ENCODE measurements around the gene NEAT1. TPM values are rescaled to one million over a fixed set of nuclear protein-coding genes. Genes with fewer than 3 reads are reported as not detected.

The NEAT1 gene
- total RNA-seq, 1 experiment from 2014 or later = 12.8 TPM

GRCh38 chr11:65429724-65430405 is 7.3 kb downstream of the NEAT1 start:
- Histone ChIP-seq H3K4me3 (no peak overlapping the region), H3K4me1 (peaks cover 12% of the 10 kb centered on the region), H3K27ac (no peak overlapping the region), H3K9me3 (replicated peaks) (no peaks in the 10 kb centered on the region), H3K36me3 (peaks cover 39% of the 10 kb centered on the region), H3K27me3 (no peaks in the 10 kb centered on the region)
- no peak for DNase-seq

GRCh38 chr11:65430406-65431217 is 8.0 kb downstream of the NEAT1 start:
- H3K9me3 ChIP-seq (replicated peaks) = no peaks in the 10 kb centered on the region
- DNase-seq = no peak
- no peak overlapping the region for H3K27ac ChIP-seq
- H3K27me3 ChIP-seq = no peaks in the 10 kb centered on the region
- H3K4me1 ChIP-seq = peaks cover 12% of the 10 kb centered on the region
- peaks cover 42% of the 10 kb centered on the region for H3K36me3 ChIP-seq
- H3K4me3 ChIP-seq = no peak overlapping the region

DNA sequence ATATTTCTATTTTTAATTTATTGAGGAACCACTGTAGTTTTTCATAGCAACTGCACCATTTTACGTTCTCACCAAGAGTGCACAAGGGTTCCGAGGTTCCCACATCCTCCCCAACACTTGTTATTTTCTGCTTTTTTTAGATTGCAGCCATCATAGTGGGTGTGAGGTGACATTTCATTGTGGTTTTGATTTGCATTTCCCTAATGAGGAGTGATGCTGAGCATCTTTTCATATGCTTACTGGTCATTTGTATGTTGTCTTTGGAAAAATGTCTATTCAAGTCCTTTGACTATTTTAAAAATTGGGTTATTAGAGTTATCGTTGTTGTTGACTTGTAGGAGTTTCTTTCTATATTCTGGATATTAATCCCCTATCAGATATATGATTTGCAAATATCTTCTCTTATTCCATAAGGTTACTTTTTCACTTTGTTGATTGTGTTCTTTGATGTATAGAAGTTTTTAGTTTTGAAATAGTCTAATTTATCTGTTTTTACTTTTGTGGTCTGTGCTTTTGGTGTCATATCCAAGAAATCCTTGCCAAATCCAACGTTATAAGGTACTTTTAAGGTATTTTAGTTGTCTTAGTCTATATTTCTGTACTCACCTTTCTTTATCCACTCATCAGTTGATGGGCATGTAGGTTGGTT is 9.0 kb downstream of the NEAT1 start:
- no peak overlapping the region for H3K4me3 ChIP-seq
- no peak for DNase-seq
- H3K27ac ChIP-seq = no peak overlapping the region
- H3K4me1 ChIP-seq = peaks cover 8% of the 10 kb centered on the region
- H3K9me3 ChIP-seq (replicated peaks) = no peaks in the 10 kb centered on the region
- H3K27me3 ChIP-seq = no peaks in the 10 kb centered on the region
- H3K36me3 ChIP-seq = peaks cover 35% of the 10 kb centered on the region

- Histone ChIP-seq H3K27me3 (no peaks in the 10 kb centered on the region), H3K27ac (no peak overlapping the region), H3K9me3 (replicated peaks) (no peaks in the 10 kb centered on the region), H3K4me1 (peaks cover 2% of the 10 kb centered on the region), H3K4me3 (no peak overlapping the region), H3K36me3 (peaks cover 34% of the 10 kb centered on the region)
- no peak for DNase-seq
These were observed 9.6 kb downstream of the NEAT1 start for GRCh38 chr11:65432100-65432650.

GRCh38 chr11:65432686-65433582 is 10.3 kb downstream of the NEAT1 start:
- Histone ChIP-seq H3K4me3 (no peak overlapping the region), H3K4me1 (peaks cover 2% of the 10 kb centered on the region; the same call in 1 of the 2 replicates), H3K9me3 (replicated peaks) (no peaks in the 10 kb centered on the region), H3K27ac (no peak overlapping the region), H3K36me3 (peaks cover 42% of the 10 kb centered on the region), H3K27me3 (no peaks in the 10 kb centered on the region)
- no peak for DNase-seq

DNA sequence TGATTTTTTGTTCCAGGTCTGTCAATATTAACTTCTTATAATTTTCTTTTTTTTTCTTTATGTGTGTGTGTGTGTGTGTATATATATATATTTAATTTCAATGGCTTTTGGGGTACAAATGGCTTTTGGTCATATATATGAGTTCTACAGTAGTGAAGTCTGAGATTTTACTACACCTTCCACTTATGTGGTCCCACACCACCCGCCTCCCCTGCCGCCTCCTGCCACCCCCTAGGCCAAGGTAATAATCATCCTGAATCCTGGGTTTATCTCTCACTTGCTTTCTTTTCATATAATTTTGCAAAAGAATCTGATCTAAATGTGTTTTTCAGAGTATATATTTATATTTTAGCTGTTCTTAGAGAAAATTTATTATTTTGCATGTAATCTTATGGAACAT is 11.1 kb downstream of the NEAT1 start:
- Histone ChIP-seq H3K27me3 (no peaks in the 10 kb centered on the region), H3K36me3 (peaks cover 46% of the 10 kb centered on the region), H3K4me1 (peaks cover 2% of the 10 kb centered on the region; the same call in 1 of the 2 replicates), H3K27ac (no peak overlapping the region), H3K4me3 (no peak overlapping the region), H3K9me3 (replicated peaks) (no peaks in the 10 kb centered on the region)
- DNase-seq = no peak

- no peak for DNase-seq
- Histone ChIP-seq H3K36me3 (peaks cover 49% of the 10 kb centered on the region), H3K27ac (no peak overlapping the region), H3K4me1 (peaks cover 2% of the 10 kb centered on the region; the same call in 1 of the 2 replicates), H3K9me3 (replicated peaks) (no peaks in the 10 kb centered on the region), H3K4me3 (no peak overlapping the region), H3K27me3 (no peaks in the 10 kb centered on the region)
These were observed 11.6 kb downstream of the NEAT1 start for GRCh38 chr11:65434057-65434666.

DNA sequence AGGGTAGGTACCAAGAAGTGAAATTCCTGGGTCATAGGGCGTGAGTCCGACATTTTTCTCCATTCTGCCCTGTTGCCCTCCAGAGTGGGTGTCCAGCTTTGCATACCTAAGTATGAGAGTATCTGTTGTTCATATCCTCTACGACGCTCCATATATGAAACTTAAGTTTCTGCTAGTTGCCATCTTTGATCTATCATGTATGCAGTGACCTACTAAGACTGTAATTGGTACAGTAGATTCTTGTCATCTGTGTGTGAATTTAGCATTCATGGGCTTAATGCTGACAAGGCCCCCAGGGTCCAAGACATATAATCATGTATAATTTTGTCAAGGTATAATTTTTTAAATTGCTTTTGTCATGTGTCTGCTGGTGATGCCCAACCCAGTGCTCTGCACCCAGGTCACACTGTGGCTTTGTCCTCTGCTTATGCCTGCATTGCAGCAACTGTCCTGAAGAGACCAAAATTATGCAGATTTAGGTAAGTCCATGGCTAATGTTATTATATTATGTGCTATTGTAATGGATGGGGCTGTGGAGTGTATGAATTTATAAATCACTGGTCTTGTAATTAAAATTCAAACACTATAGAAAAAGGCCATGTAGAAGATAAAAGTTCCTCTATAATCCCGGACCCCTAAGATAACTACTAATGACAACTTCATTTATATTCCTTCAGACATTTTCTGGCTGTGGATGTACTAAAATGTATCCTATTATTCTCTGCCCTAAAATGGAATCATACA is 12.2 kb downstream of the NEAT1 start:
- DNase-seq = no peak
- Histone ChIP-seq H3K4me3 (no peak overlapping the region), H3K4me1 (peaks cover 2% of the 10 kb centered on the region; the same call in 1 of the 2 replicates), H3K9me3 (replicated peaks) (no peaks in the 10 kb centered on the region), H3K27me3 (no peaks in the 10 kb centered on the region), H3K27ac (no peak overlapping the region), H3K36me3 (peaks cover 49% of the 10 kb centered on the region)

DNA sequence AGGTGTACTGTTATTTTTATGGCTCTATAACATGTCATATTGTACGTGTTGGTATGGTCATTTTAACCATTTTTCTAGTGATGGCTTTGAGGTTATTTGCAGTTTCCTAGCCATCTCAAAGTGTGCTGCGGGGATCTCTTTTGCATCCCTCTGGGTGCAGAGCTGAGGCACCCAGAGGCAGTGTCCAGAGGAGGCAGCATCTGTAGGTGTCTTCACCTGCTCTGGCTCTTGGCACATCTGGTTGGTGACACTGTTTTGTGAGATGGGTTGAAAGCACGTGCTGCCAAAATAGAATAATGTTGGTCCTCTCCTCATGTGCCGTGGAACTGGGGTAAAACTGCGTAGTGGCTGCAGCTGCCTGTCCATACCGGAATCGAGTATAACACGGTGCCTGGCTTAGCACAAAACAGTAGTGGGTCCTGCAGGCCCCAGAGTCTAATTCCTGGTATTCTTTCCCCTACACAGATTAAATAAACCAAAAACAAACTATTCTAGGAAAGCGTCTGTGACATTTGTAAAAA is 12.9 kb downstream of the NEAT1 start:
- DNase-seq = no peak
- H3K9me3 ChIP-seq (replicated peaks) = no peaks in the 10 kb centered on the region
- no peaks in the 10 kb centered on the region; the same call in 1 of the 2 replicates for H3K4me1 ChIP-seq
- H3K27ac ChIP-seq = no peak overlapping the region
- H3K36me3 ChIP-seq = peaks cover 49% of the 10 kb centered on the region
- no peaks in the 10 kb centered on the region for H3K27me3 ChIP-seq
- no peak overlapping the region for H3K4me3 ChIP-seq

DNA sequence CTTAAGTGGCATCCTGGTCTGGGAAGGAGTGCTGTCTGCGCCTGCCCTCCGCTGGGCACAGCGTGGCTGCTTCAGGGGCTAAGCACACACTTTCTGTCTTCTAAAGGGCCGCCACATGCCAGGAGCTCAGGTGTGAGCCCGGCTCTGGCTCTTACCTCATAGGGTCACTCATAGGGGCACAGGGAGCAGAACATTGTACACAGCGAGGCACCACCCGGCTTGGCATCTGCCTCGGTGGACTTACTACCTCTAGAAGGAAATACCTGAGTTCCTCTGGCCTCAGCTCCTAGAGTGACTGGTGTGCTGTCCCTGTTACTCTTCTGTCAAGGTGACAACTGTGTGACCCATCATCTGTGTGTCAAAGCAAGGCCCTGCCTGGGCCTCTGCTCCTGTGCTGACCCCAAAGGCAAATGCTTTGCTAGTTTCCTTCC is 13.4 kb downstream of the NEAT1 start:
- no peak overlapping the region for H3K27ac ChIP-seq
- H3K4me3 ChIP-seq = no peak overlapping the region
- peaks cover 49% of the 10 kb centered on the region for H3K36me3 ChIP-seq
- DNase-seq = no peak
- no peaks in the 10 kb centered on the region for H3K27me3 ChIP-seq
- H3K4me1 ChIP-seq = no peaks in the 10 kb centered on the region; the same call in 1 of the 2 replicates
- no peaks in the 10 kb centered on the region for H3K9me3 ChIP-seq (replicated peaks)

GRCh38 chr11:65436412-65437032 is 13.9 kb downstream of the NEAT1 start:
- H3K4me3 ChIP-seq = no peak overlapping the region
- DNase-seq = no peak

DNA sequence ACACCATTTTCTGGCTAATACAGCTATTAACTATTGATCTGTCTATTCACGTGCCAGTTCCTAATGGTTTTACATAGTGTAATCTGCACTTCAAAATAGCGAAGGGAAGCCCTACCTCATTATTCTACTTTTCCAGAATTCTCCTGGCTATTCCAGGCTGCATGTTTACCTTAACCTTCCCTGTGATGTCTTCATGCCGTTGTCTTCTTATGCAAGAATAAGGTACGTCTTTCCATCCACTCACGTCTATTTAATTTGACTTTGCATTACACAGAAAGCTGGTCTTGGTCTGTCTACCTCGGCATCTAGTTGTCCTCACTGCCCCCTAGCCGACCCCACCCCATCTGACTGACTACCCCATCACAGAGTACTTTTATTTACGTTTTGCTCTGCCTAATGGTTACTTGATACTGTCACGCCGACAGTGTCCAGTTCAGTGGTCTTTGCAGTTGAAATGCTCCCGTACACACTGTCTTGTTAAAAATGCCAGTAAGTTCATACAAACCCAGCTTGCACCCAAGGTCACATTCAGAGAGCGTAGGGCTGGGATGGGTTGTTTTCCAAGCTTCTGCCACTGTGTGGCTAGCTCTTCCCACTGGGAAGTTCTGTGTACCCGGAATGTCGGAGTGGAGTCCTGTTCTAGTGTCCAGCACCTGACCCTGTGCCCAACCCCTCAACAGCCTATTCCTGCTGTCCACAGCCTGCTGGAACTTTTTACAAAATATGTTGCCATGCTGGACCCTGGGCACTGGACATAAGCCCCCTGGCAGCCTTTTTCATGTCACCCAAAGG is 15.0 kb downstream of the NEAT1 start:
- Histone ChIP-seq H3K36me3 (peaks cover 49% of the 10 kb centered on the region), H3K27me3 (no peaks in the 10 kb centered on the region), H3K27ac (no peak overlapping the region), H3K9me3 (replicated peaks) (no peaks in the 10 kb centered on the region), H3K4me1 (no peaks in the 10 kb centered on the region), H3K4me3 (no peak overlapping the region)
- no peak for DNase-seq

More at GRCh38 chr11:65436412-65437032, 13.9 kb downstream of the NEAT1 start:
- peaks cover 51% of the 10 kb centered on the region for H3K36me3 ChIP-seq
- no peaks in the 10 kb centered on the region; the same call in 1 of the 2 replicates for H3K4me1 ChIP-seq
- H3K27me3 ChIP-seq = no peaks in the 10 kb centered on the region
- no peak overlapping the region for H3K27ac ChIP-seq
- H3K9me3 ChIP-seq (replicated peaks) = no peaks in the 10 kb centered on the region

All from SJCRH30 (cell line).